Measurements from ENCODE around the gene FEZ2. TPM values are rescaled to one million over a fixed set of nuclear protein-coding genes. Genes with fewer than 3 reads are reported as not detected.

Gene FEZ2, protein sequence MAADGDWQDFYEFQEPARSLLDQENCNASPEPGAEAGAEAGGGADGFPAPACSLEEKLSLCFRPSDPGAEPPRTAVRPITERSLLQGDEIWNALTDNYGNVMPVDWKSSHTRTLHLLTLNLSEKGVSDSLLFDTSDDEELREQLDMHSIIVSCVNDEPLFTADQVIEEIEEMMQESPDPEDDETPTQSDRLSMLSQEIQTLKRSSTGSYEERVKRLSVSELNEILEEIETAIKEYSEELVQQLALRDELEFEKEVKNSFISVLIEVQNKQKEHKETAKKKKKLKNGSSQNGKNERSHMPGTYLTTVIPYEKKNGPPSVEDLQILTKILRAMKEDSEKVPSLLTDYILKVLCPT
- total RNA-seq = 41.1 and 52.5 TPM in 2 replicates

DNA sequence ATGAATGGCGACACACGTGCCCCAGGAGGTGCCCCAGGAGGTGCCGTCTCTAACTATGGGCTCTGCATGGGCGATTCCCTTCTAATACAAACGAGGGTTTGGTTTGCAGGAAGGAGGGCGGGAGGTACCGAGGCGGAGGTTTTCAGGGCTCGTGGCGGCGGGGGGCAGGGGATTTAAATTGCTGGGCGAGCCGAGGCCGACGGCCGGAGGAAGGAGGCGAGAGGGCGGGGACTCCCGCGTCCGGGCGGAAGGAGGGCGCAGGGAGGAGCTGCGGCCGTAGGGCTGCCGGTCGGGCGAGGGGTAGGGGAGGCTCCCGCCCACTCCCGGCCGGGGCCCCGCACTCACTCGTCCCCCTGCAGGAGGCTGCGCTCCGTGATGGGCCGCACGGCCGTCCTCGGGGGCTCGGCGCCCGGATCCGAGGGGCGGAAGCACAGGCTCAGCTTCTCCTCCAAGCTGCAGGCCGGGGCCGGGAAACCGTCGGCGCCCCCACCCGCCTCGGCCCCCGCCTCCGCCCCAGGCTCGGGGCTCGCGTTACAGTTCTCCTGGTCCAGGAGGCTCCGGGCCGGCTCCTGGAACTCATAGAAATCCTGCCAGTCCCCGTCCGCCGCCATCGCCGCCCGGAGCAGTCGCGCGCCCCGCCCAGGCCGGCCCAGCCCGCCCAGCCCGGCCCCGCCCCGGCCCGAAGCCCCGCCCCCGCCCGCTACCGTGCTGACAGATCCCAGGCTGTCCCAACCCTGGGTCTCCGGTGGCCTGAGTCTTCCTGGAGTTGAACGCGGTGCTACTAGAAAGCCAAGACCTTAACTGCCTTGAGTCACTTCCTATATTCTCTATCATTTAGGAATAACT is at the start of gene FEZ2:
FEZ2 (minus strand) TSS at position 637 of the 846 bp plus-strand sequence; CDS start at position 611, 26 bp downstream.

Other genes starting within 250 kb of the FEZ2 start
- gene CRIM1, start 242.4 kb downstream of the FEZ2 start, total RNA-seq = 45.4 and 121 TPM in 2 replicates
- not detected in 2 replicates for gene VIT, start 98.5 kb upstream of the FEZ2 start, total RNA-seq